Heart left ventricle (tissue), 16 donors: ENCODE measurements around the gene FAM20B. TPM values are rescaled to one million over a fixed set of nuclear protein-coding genes. Genes with fewer than 3 reads are reported as not detected.

Experiments
- ATAC-seq, 4 donors: fragments of 200-7000 bp; cut with Tn5 transposase; one replicate each; pipeline ENCODE4 v1.9.1; 2020 to 2022; ENCODE audit warnings: moderate library complexity in 4 of 4, mild to moderate bottlenecking in 3 of 4, moderate number of reproducible peaks in 1 of 4
- DNase-seq, 5 donors: peaks; one replicate each; pipeline ENCODE4 v3.0.0-alpha.2; 2020
- H3K27ac ChIP-seq, 12 donors: fragments of 200-600 bp; sonication (generic) in 4 of 12; one replicate each; pipeline versions ENCODE4 v1.5.0 to v1.8.0; 2016 to 2022; ENCODE audit warnings: mild to moderate bottlenecking in 2 of 12
- H3K27me3 ChIP-seq, 9 donors: fragments of 200-600 bp; sonication (generic) in 2 of 9; one replicate each; pipeline versions ENCODE4 v1.5.1 to v1.8.0; 2016 to 2022; ENCODE audit warnings: mild to moderate bottlenecking in 3 of 9
- H3K36me3 ChIP-seq, 9 donors: fragments of 200-600 bp; sonication (generic) in 2 of 9; one replicate each; pipeline versions ENCODE4 v1.5.0 to v1.8.0; 2018 to 2022; ENCODE audit warnings: mild to moderate bottlenecking in 2 of 9
- H3K4me1 ChIP-seq, 12 donors: fragments of 200-600 bp; sonication (generic) in 4 of 12; one replicate each; pipeline versions ENCODE4 v1.5.0 to v1.8.0; 2016 to 2022; ENCODE audit warnings: mild to moderate bottlenecking in 3 of 12
- H3K4me3 ChIP-seq, 12 donors: fragments of 200-600 bp; sonication (generic) in 4 of 12; one replicate each; pipeline versions ENCODE4 v1.5.0 to v1.8.0; 2017 to 2022; ENCODE audit warnings: mild to moderate bottlenecking in 9 of 12, moderate library complexity in 4 of 12
- H3K9me3 ChIP-seq, 12 donors: fragments of 200-600 bp; sonication (generic) in 4 of 12; one replicate each; pipeline versions ENCODE4 v1.5.0 to v1.8.0; 2016 to 2022; ENCODE audit warnings: mild to moderate bottlenecking in 1 of 12
- CTCF ChIP-seq, 12 donors: fragments of 200-600 bp; sonication (generic) in 4 of 12; IDR thresholded peaks; one replicate each; pipeline versions ENCODE4 v1.5.0 to v1.8.0; 2018 to 2022; ENCODE audit warnings: antibody characterized with exemption in 12 of 12, mild to moderate bottlenecking in 5 of 12
- POLR2A ChIP-seq, 2 donors: fragments of 450-650 bp; IDR thresholded peaks; one replicate each; pipeline ENCODE4 v1.6.1; 2017; ENCODE audit warnings: antibody characterized with exemption in 2 of 2, mild to moderate bottlenecking in 2 of 2, moderate library complexity in 2 of 2
- WGBS, 4 donors: extraction: QIAGEN DNeasy Blood & Tissue Kit in 2 of 4; methylation state at CpG; one replicate each; pipeline versions ENCODE4 v1.1.5 to v1.1.7; 2013 to 2018; 5-methylcytosine and 5-hydroxymethylcytosine counted together
- intact Hi-C, 10 donors: fragments of 100-400 bp; cut with DNase I; formaldehyde crosslinking; loops; one replicate each; pipeline versions ENCODE4 v1.11.1 to v1.14.2; 2022
- polyA plus RNA-seq, 2 donors: library from polyadenylated mRNA; stranded (reverse); fragments of 200-250 nt; gene quantifications; one replicate each; pipeline ENCODE4 v1.2.3, GENCODE V29; 2013
- total RNA-seq, 9 donors: library from RNA; depleted of rRNA in 2 of 9; stranded (reverse); fragments of >200 nt in 2 of 9; fragmentation: NEBNext Ultra II Directional in 3 of 9; extraction: Animal tissue kit (Norgen Biotek cat#: 25700) in 3 of 9; gene quantifications; one replicate each; pipeline versions ENCODE4 v1.1.0 to v1.2.4, GENCODE V29; 2016 to 2023
- donor health status: ischemic (EF 13 %, LVEDD 7.1; RV severe dilation, severe dysfunction).
- donor health status: healthy with polysubstance abuse.
- donor health status: DM: no; HTN: yes; CAD: no.
- donor health status: DM: no; HTN: no; CAD: no.
- donor health status: ischemic (EF 25% LVEDD 6.9; RV normal size, moderate dysfunction).
- donor health status: ischemic (EF 25% LVEDD 5.7; RV mildly dilated, moderate dysfunction).
- donor health status: healthy.
- donor health status: DM: yes; HTN: yes; CAD: no.
- donor health status: ischemic (EF 35%, LVEDD 5.7; RV mildly dilated, moderate dysfunction).
- donor health status: nonischemic (EF 11% LVEDD 7.7; RV severe dilation, severe dysfunction).
- donor health status: DM: yes; HTN: yes; CAD: no.
- donor health status: PGD.
- donor health status: ischemic (EF 29% LVEDD 5.4; RV normal size, mild dysfunction).
- donor health status: nonischemic (EF 23%, LVEDD 6.1; RV moderate dilation, normal function).

FAM20B gene
- total and polyA plus RNA-seq, 11 donors = 13.8 to 70.1 (median 52.6) TPM

GRCh38 chr1:179094818-179095217 is 69.1 kb downstream of the FAM20B start:
- WGBS, 4 donors = 56 to 77% (median 63%) methylated on average over 4 to 5 of the region's 5 CpGs
- Histone ChIP-seq H3K9me3 (no peaks in the 10 kb centered on the region), H3K27ac (peak overlapping the region in 2 of 12 donors; percentile 0 to 21), H3K36me3 (peaks cover 0 to 75% (median 53%) of the 10 kb centered on the region in 9 donors), H3K27me3 (no peaks in the 10 kb centered on the region), H3K4me1 (peaks cover 0 to 39% (median 21%) of the 10 kb centered on the region in 12 donors), H3K4me3 (no peak overlapping the region)
- DNase-seq (no peak), ATAC-seq (no peak)
- TF ChIP-seq CTCF (IDR thresholded peaks at IDR 0.05) (no peak), POLR2A (IDR thresholded peaks at IDR 0.05) (no peak)
- intact Hi-C loops = loop anchor here in 1 of 10 donors (10.0 kb wide), 1 partner anchor 200 kb away; the partner anchor contains the start of gene SOAT1

GRCh38 chr1:179095377-179095776 is 69.7 kb downstream of the FAM20B start:
- peaks cover 0 to 80% (median 53%) of the 10 kb centered on the region in 9 donors for H3K36me3 ChIP-seq
- H3K27ac ChIP-seq = peak overlapping the region in 3 of 12 donors; percentile 0 to 34 (median 21)
- H3K4me1 ChIP-seq = peaks cover 0 to 34% (median 18%) of the 10 kb centered on the region in 12 donors
- TF ChIP-seq CTCF (IDR thresholded peaks at IDR 0.05) = no peak
- TF ChIP-seq POLR2A (IDR thresholded peaks at IDR 0.05) = no peak
- H3K4me3 ChIP-seq = no peak overlapping the region
- H3K9me3 ChIP-seq = no peaks in the 10 kb centered on the region
- WGBS, 4 donors = 81 to 87% (median 82%) methylated on average over 4 of the region's 4 CpGs
- no peaks in the 10 kb centered on the region for H3K27me3 ChIP-seq
- no peak for ATAC-seq
- intact Hi-C loops = loop anchor here in 1 of 10 donors (10.0 kb wide), 1 partner anchor 199 kb away; the partner anchor contains the start of gene SOAT1
- no peak for DNase-seq

- H3K27ac ChIP-seq = peak overlapping the region in 2 of 12 donors; percentile 30 to 34
- no peak for TF ChIP-seq POLR2A (IDR thresholded peaks at IDR 0.05)
- TF ChIP-seq CTCF (IDR thresholded peaks at IDR 0.05) = no peak
- H3K9me3 ChIP-seq = no peaks in the 10 kb centered on the region
- peaks cover 0 to 30% (median 15%) of the 10 kb centered on the region in 12 donors for H3K4me1 ChIP-seq
- ATAC-seq (peak in 3 of 4 donors; percentile 45 to 77 (median 64)), DNase-seq (no peak)
- WGBS, 4 donors = 58 to 64% (median 61%) methylated on average over 3 of the region's 3 CpGs
- intact Hi-C loops = loop anchor here in 1 of 10 donors (10.0 kb wide), 1 partner anchor 199 kb away; the partner anchor contains the start of gene SOAT1
- no peaks in the 10 kb centered on the region for H3K27me3 ChIP-seq
- H3K4me3 ChIP-seq = no peak overlapping the region
- H3K36me3 ChIP-seq = peaks cover 0 to 84% (median 53%) of the 10 kb centered on the region in 9 donors
Observed at GRCh38 chr1:179095924-179096323, 70.2 kb downstream of the FAM20B start.

DNA sequence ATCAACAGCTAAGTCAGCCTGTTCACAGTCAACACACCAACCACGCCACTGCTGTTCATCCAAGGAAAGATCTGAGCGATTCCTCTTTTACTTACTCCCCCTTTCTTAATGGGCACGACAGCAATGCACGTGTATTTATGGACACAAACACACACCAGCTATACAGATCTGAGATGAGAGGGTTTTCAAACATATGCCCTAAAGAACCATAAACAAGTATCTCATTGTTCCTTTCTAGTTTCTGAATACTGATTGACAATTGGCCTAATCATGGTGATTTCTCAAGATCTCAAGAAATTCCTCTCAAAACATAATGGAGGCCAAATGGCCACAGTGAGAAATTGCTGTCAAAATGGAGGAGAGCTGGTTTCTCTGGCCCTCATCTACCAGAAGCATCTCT is 74.2 kb downstream of the FAM20B start:
- peaks cover 0 to 13% (median 3%) of the 10 kb centered on the region in 12 donors for H3K4me1 ChIP-seq
- WGBS, 4 donors = 92 to 97% (median 96%) methylated on average over 4 of the region's 4 CpGs
- H3K36me3 ChIP-seq = peaks cover 0 to 59% (median 34%) of the 10 kb centered on the region in 9 donors
- no peaks in the 10 kb centered on the region for H3K9me3 ChIP-seq
- H3K4me3 ChIP-seq = no peak overlapping the region
- no peak for ATAC-seq
- intact Hi-C loops = loop anchor here in 1 of 10 donors (10.0 kb wide), 1 partner anchor 195 kb away; the partner anchor contains the start of gene SOAT1
- DNase-seq = no peak
- H3K27ac ChIP-seq = no peak overlapping the region
- TF ChIP-seq POLR2A (IDR thresholded peaks at IDR 0.05) (no peak), CTCF (IDR thresholded peaks at IDR 0.05) (no peak)
- H3K27me3 ChIP-seq = no peaks in the 10 kb centered on the region
